T-helper 1 cell (primary cell): ENCODE results near the gene NDUFA12.

Experiments
- DNase-seq, 5 donors: peaks; one replicate each; pipeline ENCODE4 v3.0.0-alpha.2; 2012 to 2020

Gene NDUFA12

DNA sequence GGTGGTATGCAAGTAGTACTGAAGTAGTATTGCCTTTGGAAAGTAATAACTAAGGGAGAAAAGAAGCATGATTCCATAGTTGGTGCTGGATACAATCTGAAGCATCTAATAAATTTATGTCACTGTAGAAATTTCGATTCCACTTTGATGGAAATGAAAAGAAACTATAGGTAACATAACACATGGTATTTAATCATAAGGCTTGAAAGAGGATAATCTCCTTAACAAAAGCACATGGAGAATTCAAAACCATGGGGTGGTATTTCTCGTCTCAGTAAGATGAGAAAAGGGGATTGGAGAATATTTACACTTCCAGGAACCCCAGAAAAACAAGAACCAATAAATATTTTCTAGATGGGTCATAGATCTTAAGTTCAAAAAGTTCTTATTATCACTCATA is 72.7 kb downstream of the NDUFA12 start:
- DNase-seq, result no peak

DNA sequence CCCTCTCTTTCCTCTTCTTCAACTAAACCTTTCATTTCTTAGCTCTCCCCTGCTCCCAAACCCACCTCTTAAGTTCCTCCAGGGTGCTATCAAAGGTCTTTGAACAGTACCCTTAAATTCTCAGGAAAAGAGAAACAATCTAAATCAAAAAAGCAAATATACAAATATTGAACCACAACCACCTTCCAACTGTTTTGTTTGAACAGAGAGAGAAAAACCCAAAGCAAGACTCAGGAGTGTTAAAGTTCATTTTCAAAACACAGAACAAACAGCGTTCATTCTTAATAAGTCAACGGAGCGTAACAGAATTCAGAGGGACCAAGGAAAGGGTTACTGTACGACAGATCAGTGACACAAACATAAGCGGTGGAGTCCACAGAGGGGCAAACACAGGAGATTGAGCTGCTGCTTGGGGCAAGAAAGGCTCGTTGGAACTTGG is 73.3 kb downstream of the NDUFA12 start:
- no peak for DNase-seq

DNA sequence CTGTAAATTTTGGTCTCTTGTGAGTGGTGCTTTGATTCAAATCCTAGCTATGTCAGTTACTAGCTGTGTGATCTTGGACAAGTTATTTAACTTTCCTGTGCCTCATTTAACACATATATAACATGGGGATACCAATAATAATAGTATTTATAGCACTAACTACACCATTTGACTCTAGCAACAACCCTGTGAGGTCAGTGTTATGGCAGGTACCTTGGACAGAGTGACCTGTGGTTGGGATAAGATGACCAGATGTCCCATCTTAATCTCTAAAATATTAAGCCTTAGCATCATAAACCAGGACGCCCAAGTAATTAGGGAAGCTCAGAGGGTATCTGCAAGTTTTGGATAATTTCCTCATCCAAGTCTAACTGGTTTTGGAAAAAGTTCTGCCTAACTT is 73.7 kb downstream of the NDUFA12 start:
- no peak for DNase-seq

DNA sequence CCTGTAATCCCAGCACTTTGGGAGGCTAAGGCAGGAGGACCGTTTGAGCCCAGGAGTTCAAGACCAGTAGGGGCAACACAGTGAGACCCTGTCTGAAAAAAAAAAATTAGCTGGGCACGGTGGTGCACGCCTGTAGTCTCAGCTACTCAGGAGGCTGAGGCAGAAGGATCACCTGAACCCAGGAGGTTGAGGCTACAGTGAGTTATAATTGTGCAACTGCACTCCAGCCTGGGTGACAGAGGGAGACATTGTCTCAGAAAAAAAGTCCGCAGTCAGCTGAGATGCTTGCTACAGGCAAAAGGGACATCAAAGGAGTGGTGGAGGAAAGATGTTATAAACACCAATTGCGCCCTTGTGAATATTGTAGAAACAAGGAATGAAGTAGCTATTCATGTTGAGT is 77.8 kb downstream of the NDUFA12 start:
- DNase-seq, result no peak

DNA sequence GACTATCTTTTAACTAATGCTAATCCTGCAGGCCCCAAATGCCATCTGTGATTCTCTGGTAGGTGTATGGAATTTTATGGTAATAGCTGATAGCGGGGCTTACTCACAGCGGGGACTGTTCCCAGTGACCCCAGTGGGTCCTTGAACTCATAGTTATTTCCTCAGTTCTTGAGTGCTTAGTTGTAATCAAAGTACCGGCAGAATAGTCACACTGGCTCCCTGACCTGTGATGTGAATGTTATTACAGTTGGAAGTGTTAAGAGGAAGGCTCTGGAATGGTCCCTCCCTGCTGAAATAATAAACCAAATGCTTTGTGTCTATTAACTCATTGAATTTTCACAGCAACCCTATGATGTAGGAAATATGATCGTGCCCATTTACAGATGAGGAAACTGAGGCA is 78.3 kb downstream of the NDUFA12 start:
- no peak for DNase-seq

DNA sequence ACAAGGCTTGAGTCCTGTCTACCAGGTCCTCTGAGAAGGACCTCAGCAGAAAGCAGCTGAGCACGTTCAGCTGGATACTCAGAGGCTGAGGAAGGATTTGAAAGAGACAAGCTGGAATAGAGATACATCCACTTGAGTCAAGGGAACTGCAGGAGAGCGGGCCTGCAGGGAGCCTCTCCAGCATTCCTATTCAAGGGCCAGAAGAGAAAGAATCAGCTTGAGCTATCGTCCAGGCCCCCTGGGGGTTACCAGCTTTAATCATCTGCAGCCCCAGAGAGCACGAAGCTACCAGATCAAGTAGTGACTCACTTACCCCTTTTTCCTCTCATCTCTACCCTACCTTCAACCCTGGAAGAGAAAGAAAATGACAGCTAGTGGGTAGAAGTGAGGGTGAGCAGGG is 80.9 kb downstream of the NDUFA12 start:
- DNase-seq, result no peak
